LNCAP (cell line): ENCODE results near the gene RNF175.

Experiments
- CTCF ChIP-seq: fragments of 450-650 bp; IDR thresholded peaks from 2 replicates; pipeline ENCODE4 v1.5.1; 2017; ENCODE audit warnings: mild to moderate bottlenecking

Gene RNF175

DNA sequence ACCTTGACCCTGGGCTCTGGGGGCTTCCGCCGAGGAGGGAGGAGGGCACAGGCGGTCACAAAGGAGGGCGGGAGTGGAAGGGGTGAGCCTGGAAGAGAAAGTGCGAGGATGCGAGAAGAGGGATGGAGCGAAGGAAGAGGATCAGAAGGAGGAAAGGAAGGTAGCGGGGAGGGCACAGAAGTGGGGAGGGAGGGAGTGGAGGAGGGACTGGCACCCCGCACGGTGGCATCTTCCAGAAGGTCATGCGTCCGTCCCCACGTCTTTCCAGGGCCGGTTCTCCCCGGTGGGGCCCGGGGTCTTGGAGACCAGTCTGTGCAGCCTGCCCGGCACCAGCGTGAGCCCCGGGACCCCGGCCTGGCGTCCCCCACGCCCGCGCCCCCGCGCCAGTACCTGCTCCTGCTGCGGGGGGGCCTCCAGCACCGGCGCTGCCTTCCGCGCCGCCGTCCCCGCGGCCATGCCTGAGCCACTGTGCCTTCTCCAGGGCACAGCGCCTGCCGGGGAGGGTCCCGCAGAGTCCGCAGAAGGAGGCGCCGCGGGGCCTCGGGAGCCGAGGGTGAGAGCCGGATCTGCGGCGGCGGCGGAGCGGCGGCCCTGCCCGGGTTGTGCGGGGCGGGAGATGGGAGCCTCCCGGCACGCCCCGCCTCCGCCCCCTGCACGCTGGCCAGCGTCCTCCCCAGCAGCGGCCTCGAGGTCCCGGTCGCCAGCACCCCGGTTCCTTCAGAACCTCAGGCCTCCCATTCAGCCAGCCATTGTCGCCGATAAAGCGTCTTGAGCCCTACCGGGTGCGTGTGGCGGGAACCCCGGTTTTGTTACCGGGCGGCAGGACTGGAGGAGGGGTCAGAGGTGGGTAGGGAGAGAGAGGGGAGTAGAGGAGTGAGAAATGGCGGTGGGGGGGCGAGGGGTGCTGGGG is at the start of gene RNF175:
Gene RNF175, minus strand, starts transcription at position 618 of the 910 bp plus-strand sequence. Its CDS starts 162 bp downstream, at position 456.
- no peak for TF ChIP-seq CTCF

- no peak for TF ChIP-seq CTCF
These were observed 49.5 kb upstream of the RNF175 start for GRCh38 chr4:153809307-153809706.

DNA sequence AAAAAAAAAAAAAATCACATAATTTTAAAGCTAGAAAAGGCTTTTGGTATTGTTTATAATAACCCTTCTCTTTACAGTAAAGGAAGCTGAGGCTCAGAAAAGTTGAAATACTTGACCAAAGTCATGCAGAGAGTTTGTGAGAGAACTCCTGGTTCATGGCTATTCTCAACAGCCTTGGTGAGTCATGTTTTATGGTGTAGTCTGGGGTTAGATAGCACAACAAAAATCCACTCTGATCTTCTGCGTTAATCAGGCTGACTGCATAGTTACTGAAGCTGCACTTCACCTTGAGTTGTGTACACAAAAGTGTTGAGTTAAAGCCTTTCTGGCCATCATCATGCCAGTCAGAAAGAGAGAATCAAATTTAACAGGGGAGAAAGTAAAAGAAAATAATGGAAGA is 48.4 kb upstream of the RNF175 start:
- no peak for TF ChIP-seq CTCF

- TF ChIP-seq CTCF = no peak
These were observed 46.2 kb upstream of the RNF175 start for GRCh38 chr4:153806073-153806472.

DNA sequence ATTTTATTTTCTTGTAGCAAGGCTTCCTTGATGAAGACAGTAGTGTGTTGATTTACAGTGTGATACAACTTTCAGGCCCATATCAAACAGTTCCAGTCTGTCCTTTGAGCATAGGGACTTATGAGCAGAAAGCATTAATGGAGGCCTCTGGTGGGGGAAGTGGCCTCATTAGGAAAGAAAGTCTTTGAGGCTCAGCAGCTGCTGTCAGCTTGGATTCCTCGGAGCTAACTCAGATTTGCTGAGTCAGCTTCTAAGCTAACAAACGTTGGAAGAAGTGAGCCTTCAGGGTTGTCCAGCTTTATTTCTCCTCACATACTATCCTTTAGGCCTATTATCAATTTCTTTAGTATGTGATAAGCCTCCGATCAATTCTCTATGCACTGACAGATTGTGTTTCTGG is 44.9 kb upstream of the RNF175 start:
- TF ChIP-seq CTCF = no peak

DNA sequence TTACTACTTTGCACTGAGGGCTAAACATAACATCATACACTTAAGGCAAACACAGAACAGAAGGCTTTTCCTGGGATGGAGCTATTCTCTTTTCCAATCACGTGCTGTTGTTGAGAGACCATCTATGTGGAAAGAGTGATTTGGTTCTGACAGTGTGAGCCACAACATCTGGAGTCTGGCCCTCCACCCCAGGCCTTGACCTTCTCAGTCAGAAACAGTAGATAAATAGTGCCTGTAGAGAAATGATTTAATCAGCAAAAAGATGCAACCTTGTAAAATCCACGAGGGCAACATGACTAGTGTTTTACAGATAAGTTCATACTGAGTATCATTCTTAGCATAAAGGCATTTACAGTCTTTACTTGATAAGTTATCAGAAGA is 39.9 kb upstream of the RNF175 start:
- TF ChIP-seq CTCF = no peak

GRCh38 chr4:153798901-153799693 is 39.3 kb upstream of the RNF175 start:
- no peak for TF ChIP-seq CTCF
